DND-41 (cell line): ENCODE data around the gene HUS1B.

Experiments used
- ATAC-seq: fragments of 200-7000 bp; cut with Tn5 transposase; 3 replicates; pipeline ENCODE4 v1.9.1; 2021; ENCODE audit warnings: low read depth; ENCODE audit not compliant: insufficient read depth
- DNase-seq: peaks from one replicate; pipeline ENCODE4 v3.0.0-alpha.2; 2020
- H2AFZ ChIP-seq: 2 replicates; pipeline ENCODE4 v1.6.0; 2012; ENCODE audit warnings: low read depth, low read length
- H3K27ac ChIP-seq: 2 replicates; pipeline ENCODE4 v1.5.1; 2012; ENCODE audit warnings: low read length, inconsistent platforms
- H3K27me3 ChIP-seq: fragments of 200-600 bp; sonication (generic); 2 replicates; pipeline ENCODE4 v1.6.0; 2012; ENCODE audit warnings: low read length, mild to moderate bottlenecking, inconsistent platforms; ENCODE audit not compliant: insufficient read depth, poor library complexity
- H3K36me3 ChIP-seq: 2 replicates; pipeline ENCODE4 v1.5.1; 2012; ENCODE audit warnings: low read length, inconsistent platforms; ENCODE audit not compliant: insufficient read depth
- H3K4me1 ChIP-seq: 2 replicates; pipeline ENCODE4 v1.5.1; 2012; ENCODE audit warnings: mild to moderate bottlenecking, low read length; ENCODE audit not compliant: insufficient read depth
- H3K4me2 ChIP-seq: 2 replicates; pipeline ENCODE4 v1.6.0; 2012; ENCODE audit warnings: mild to moderate bottlenecking, moderate library complexity, low read length, inconsistent platforms; ENCODE audit not compliant: insufficient read depth
- H3K4me3 ChIP-seq, 2 experiments: fragments of 200-600 bp in 1 of 2; shearing (Covaris generic) in 1 of 2; 2 replicates each; pipeline ENCODE4 v1.5.1; 2012 to 2016; ENCODE audit warnings: inconsistent platforms in 2 of 2, low read length in 2 of 2, mild to moderate bottlenecking in 2 of 2, low read depth in 1 of 2, moderate library complexity in 1 of 2
- H3K79me2 ChIP-seq: 2 replicates; pipeline ENCODE4 v1.6.0; 2012; ENCODE audit warnings: low read length, inconsistent platforms; ENCODE audit not compliant: insufficient read depth
- H3K9ac ChIP-seq: 2 replicates; pipeline ENCODE4 v1.6.0; 2012; ENCODE audit warnings: low read depth, mild to moderate bottlenecking, inconsistent platforms, low read length, moderate library complexity
- H3K9me3 ChIP-seq: 2 replicates; pipeline ENCODE4 v1.5.1; 2012; ENCODE audit warnings: low read length, moderate library complexity, mild to moderate bottlenecking, inconsistent platforms; ENCODE audit not compliant: insufficient read depth, severe bottlenecking
- H4K20me1 ChIP-seq: 2 replicates; pipeline ENCODE4 v1.6.0; 2012; ENCODE audit warnings: low read length; ENCODE audit not compliant: insufficient read depth
- EZH2 ChIP-seq: IDR thresholded peaks from 3 replicates; pipeline ENCODE4 v1.6.1; 2012; ENCODE audit warnings: borderline replicate concordance, low read depth, mild to moderate bottlenecking, moderate library complexity, low read length, inconsistent platforms; ENCODE audit not compliant: severe bottlenecking
- TF ChIP-seq, protein P1 (sequence below): IDR thresholded peaks from 2 replicates; pipeline ENCODE4 v1.5.1; 2012; ENCODE audit warnings: borderline replicate concordance, low read length, moderate library complexity, mild to moderate bottlenecking; ENCODE audit not compliant: poor library complexity, severe bottlenecking; ENCODE audit errors: extremely low read depth

HUS1B gene

DNA sequence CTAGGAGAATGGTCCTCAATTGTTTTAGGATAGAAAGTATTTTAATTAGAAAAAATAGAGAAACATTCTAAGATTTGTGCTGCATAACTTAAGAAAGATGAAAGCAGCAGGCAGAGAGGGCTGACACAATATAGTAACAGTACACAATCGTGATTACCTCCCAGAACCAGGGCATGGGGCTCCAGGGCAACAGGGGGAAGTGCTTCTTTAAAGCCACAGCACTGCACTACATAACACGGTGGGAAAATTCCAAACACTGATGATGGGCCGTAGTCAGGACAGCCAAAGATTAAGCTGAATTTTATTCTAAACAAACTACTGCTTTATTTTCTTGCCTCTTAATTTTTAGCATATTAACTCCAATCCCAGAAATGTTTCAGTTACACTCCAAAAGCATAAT, 21.6 kb upstream of the HUS1B start:
- Histone ChIP-seq H3K4me1 (no peaks in the 10 kb centered on the region; the same call in 1 of the 2 replicates), H3K27ac (no peak overlapping the region), H3K79me2 (peaks cover 56% of the 10 kb centered on the region), H3K9me3 (no peaks in the 10 kb centered on the region), H3K4me2 (no peak overlapping the region), H4K20me1 (peaks cover 36% of the 10 kb centered on the region), H3K27me3 (no peaks in the 10 kb centered on the region), H2AFZ (no peak overlapping the region), H3K9ac (no peak overlapping the region), H3K4me3 (no peak overlapping the region), H3K36me3 (no peaks in the 10 kb centered on the region)
- DNase-seq (no peak), ATAC-seq (no peak)
- TF ChIP-seq EZH2, result no peak
- TF ChIP-seq, protein P1, sequence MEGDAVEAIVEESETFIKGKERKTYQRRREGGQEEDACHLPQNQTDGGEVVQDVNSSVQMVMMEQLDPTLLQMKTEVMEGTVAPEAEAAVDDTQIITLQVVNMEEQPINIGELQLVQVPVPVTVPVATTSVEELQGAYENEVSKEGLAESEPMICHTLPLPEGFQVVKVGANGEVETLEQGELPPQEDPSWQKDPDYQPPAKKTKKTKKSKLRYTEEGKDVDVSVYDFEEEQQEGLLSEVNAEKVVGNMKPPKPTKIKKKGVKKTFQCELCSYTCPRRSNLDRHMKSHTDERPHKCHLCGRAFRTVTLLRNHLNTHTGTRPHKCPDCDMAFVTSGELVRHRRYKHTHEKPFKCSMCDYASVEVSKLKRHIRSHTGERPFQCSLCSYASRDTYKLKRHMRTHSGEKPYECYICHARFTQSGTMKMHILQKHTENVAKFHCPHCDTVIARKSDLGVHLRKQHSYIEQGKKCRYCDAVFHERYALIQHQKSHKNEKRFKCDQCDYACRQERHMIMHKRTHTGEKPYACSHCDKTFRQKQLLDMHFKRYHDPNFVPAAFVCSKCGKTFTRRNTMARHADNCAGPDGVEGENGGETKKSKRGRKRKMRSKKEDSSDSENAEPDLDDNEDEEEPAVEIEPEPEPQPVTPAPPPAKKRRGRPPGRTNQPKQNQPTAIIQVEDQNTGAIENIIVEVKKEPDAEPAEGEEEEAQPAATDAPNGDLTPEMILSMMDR, result no peak

DNA sequence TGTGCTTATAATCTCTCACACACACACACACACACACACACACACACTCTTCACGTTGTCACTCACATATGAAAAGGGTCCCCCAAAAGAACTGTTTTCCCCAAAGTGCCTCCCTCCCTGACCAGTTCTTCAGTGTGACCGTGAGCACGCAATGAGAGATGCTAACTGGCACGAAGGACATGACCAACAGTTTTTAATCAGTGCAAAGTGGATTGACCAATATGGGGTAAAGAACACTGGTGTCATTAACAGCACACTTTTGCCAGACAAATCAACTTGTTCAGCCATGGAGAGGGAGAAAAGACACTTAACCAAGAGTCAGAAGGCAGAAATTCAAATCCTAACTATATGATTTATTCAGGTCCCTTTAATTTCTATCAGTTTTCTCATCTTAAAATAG, 21.0 kb upstream of the HUS1B start:
- peaks cover 30% of the 10 kb centered on the region for H4K20me1 ChIP-seq
- H3K4me2 ChIP-seq, result no peak overlapping the region
- DNase-seq (no peak), ATAC-seq (no peak)
- peaks cover 50% of the 10 kb centered on the region for H3K79me2 ChIP-seq
- no peak overlapping the region for H2AFZ ChIP-seq
- no peaks in the 10 kb centered on the region for H3K27me3 ChIP-seq
- no peaks in the 10 kb centered on the region for H3K4me1 ChIP-seq
- no peak overlapping the region for H3K9ac ChIP-seq
- no peaks in the 10 kb centered on the region for H3K9me3 ChIP-seq
- no peak overlapping the region for H3K4me3 ChIP-seq
- H3K27ac ChIP-seq, result no peak overlapping the region
- TF ChIP-seq, protein P1, result no peak
- no peak for TF ChIP-seq EZH2
- no peaks in the 10 kb centered on the region for H3K36me3 ChIP-seq

DNA sequence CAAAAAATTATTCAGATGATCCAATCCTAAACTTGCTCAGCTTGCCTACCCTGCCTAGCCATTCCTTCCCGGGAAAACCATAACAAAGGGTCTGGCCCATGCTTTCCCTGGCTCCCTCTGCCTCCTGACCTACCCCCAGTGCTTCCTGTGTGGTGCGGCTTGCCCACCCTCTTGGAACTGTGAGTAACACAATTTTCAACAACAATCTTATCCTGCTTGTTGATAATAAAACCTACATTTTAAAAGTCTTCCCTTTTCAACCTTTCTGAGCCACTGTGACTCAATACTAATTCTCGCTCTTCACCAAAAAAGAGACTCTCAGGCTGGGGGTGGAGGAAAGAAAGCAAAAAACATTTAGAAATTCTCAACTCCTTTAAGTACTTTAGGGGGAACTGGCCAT, 18.1 kb upstream of the HUS1B start:
- ATAC-seq (no peak), DNase-seq (no peak)
- no peak overlapping the region for H2AFZ ChIP-seq
- H3K79me2 ChIP-seq, result peaks cover 42% of the 10 kb centered on the region
- H3K4me3 ChIP-seq, result no peak overlapping the region
- no peaks in the 10 kb centered on the region for H3K36me3 ChIP-seq
- H3K9me3 ChIP-seq, result no peaks in the 10 kb centered on the region
- no peak overlapping the region for H3K4me2 ChIP-seq
- H3K27me3 ChIP-seq, result no peaks in the 10 kb centered on the region
- peaks cover 19% of the 10 kb centered on the region for H4K20me1 ChIP-seq
- no peak overlapping the region for H3K9ac ChIP-seq
- H3K27ac ChIP-seq, result no peak overlapping the region
- H3K4me1 ChIP-seq, result no peaks in the 10 kb centered on the region
- TF ChIP-seq EZH2, result no peak
- TF ChIP-seq, protein P1, result no peak

DNA sequence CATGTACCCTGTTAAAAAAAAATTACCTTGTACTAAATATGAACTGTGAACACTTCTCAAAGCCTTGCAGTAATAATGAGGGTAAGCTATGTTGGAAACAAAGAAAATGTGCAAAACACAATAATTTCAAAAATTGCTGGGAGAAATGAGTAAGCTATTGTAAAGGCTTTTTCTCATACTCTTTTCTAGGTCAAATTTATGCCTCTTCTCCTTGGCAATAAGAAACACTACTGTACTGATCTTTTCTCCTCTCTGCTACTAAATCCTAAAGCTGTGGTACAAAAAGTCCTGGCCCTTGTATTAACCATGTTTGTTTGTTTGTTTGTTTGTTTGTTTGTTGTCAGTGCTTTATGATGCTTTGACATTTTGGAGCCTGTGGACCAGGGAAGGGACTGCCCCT, 17.5 kb upstream of the HUS1B start:
- no peak overlapping the region for H3K9ac ChIP-seq
- peaks cover 22% of the 10 kb centered on the region for H4K20me1 ChIP-seq
- peaks cover 43% of the 10 kb centered on the region for H3K79me2 ChIP-seq
- no peak for TF ChIP-seq EZH2
- H3K27ac ChIP-seq, result no peak overlapping the region
- ATAC-seq (no peak), DNase-seq (no peak)
- H3K4me3 ChIP-seq, result no peak overlapping the region
- no peaks in the 10 kb centered on the region for H3K36me3 ChIP-seq
- H2AFZ ChIP-seq, result no peak overlapping the region
- no peak overlapping the region for H3K4me2 ChIP-seq
- H3K27me3 ChIP-seq, result no peaks in the 10 kb centered on the region
- no peaks in the 10 kb centered on the region for H3K4me1 ChIP-seq
- H3K9me3 ChIP-seq, result no peaks in the 10 kb centered on the region
